KOPT-K1 (cell line): Measurements from ENCODE around the gene MDH1.

Source experiments
- H3K27ac ChIP-seq: fragments of 200-600 bp; sonication (generic); 2 replicates; pipeline ENCODE4 v1.5.1; 2016; ENCODE audit warnings: antibody characterized with exemption, mild to moderate bottlenecking, low read depth, low read length; ENCODE audit not compliant: poor library complexity, severe bottlenecking
- H3K36me3 ChIP-seq: fragments of 200-600 bp; sonication (generic); 2 replicates; pipeline ENCODE4 v1.5.1; 2017; ENCODE audit warnings: antibody characterized with exemption, mild to moderate bottlenecking, low read length, moderate library complexity; ENCODE audit not compliant: insufficient read depth
- H3K9me3 ChIP-seq: fragments of 200-600 bp; sonication (generic); 2 replicates; pipeline ENCODE4 v1.5.1; 2017; ENCODE audit warnings: antibody characterized with exemption, low read length, mild to moderate bottlenecking; ENCODE audit not compliant: insufficient read depth, poor library complexity, severe bottlenecking

MDH1 gene

GRCh38 chr2:63576546-63576945 is 12.2 kb upstream of the MDH1 start:
- Histone ChIP-seq H3K9me3 (peaks cover 5% of the 10 kb centered on the region), H3K27ac (no peak overlapping the region), H3K36me3 (no peaks in the 10 kb centered on the region)

GRCh38 chr2:63578767-63579166 is 10.0 kb upstream of the MDH1 start:
- Histone ChIP-seq H3K36me3 (no peaks in the 10 kb centered on the region), H3K9me3 (peaks cover 4% of the 10 kb centered on the region), H3K27ac (no peak overlapping the region)

GRCh38 chr2:63580651-63581297 is 8.0 kb upstream of the MDH1 start:
- Histone ChIP-seq H3K36me3 (no peaks in the 10 kb centered on the region), H3K27ac (no peak overlapping the region), H3K9me3 (no peaks in the 10 kb centered on the region)

GRCh38 chr2:63581298-63581961 is 7.3 kb upstream of the MDH1 start:
- no peak overlapping the region for H3K27ac ChIP-seq
- H3K36me3 ChIP-seq, result no peaks in the 10 kb centered on the region
- H3K9me3 ChIP-seq, result no peaks in the 10 kb centered on the region

- Histone ChIP-seq H3K9me3 (no peaks in the 10 kb centered on the region), H3K27ac (no peak overlapping the region), H3K36me3 (no peaks in the 10 kb centered on the region)
Measured at GRCh38 chr2:63582873-63583272, 5.9 kb upstream of the MDH1 start.

- peak overlapping the region; percentile 88 for H3K27ac ChIP-seq
- H3K36me3 ChIP-seq, result peaks cover 22% of the 10 kb centered on the region
- H3K9me3 ChIP-seq, result no peaks in the 10 kb centered on the region
Measured at GRCh38 chr2:63587814-63588384, 864 bp upstream of the MDH1 start.

GRCh38 chr2:63589148-63589958 is 590 bp downstream of the MDH1 start:
- no peaks in the 10 kb centered on the region for H3K9me3 ChIP-seq
- H3K27ac ChIP-seq, result peak overlapping the region; percentile 88

GRCh38 chr2:63590626-63591408 is 2.1 kb downstream of the MDH1 start:
- H3K27ac ChIP-seq, result no peak overlapping the region

More at GRCh38 chr2:63589148-63589958, 590 bp downstream of the MDH1 start:
- peaks cover 35% of the 10 kb centered on the region for H3K36me3 ChIP-seq

GRCh38 chr2:63591566-63592175 is 2.9 kb downstream of the MDH1 start:
- no peak overlapping the region for H3K27ac ChIP-seq
- H3K9me3 ChIP-seq, result no peaks in the 10 kb centered on the region
- H3K36me3 ChIP-seq, result peaks cover 58% of the 10 kb centered on the region

More at GRCh38 chr2:63590626-63591408, 2.1 kb downstream of the MDH1 start:
- Histone ChIP-seq H3K36me3 (peaks cover 50% of the 10 kb centered on the region), H3K9me3 (no peaks in the 10 kb centered on the region)

- Histone ChIP-seq H3K36me3 (peaks cover 87% of the 10 kb centered on the region), H3K9me3 (no peaks in the 10 kb centered on the region), H3K27ac (no peak overlapping the region)
Measured at GRCh38 chr2:63594660-63595059, 5.9 kb downstream of the MDH1 start.

- Histone ChIP-seq H3K27ac (no peak overlapping the region), H3K36me3 (peaks cover 94% of the 10 kb centered on the region), H3K9me3 (no peaks in the 10 kb centered on the region)
Measured at GRCh38 chr2:63596401-63596883, 7.7 kb downstream of the MDH1 start.

GRCh38 chr2:63598981-63599380 is 10.2 kb downstream of the MDH1 start:
- no peak overlapping the region for H3K27ac ChIP-seq
- no peaks in the 10 kb centered on the region for H3K9me3 ChIP-seq
- peaks cover 99% of the 10 kb centered on the region for H3K36me3 ChIP-seq

GRCh38 chr2:63600881-63601460 is 12.2 kb downstream of the MDH1 start:
- no peak overlapping the region for H3K27ac ChIP-seq
- no peaks in the 10 kb centered on the region for H3K9me3 ChIP-seq
- peaks cover 99% of the 10 kb centered on the region for H3K36me3 ChIP-seq

GRCh38 chr2:63604666-63605065 is 15.9 kb downstream of the MDH1 start:
- H3K36me3 ChIP-seq, result peaks cover 88% of the 10 kb centered on the region
- no peaks in the 10 kb centered on the region for H3K9me3 ChIP-seq
- H3K27ac ChIP-seq, result no peak overlapping the region
